ENCODE results near the gene SETD2. TPM values are rescaled to one million over a fixed set of nuclear protein-coding genes. Genes with fewer than 3 reads are reported as not detected.

SETD2 gene
- polyA plus RNA-seq, 3 donors, result 3.1 to 22.4 (median 7.5) TPM

DNA sequence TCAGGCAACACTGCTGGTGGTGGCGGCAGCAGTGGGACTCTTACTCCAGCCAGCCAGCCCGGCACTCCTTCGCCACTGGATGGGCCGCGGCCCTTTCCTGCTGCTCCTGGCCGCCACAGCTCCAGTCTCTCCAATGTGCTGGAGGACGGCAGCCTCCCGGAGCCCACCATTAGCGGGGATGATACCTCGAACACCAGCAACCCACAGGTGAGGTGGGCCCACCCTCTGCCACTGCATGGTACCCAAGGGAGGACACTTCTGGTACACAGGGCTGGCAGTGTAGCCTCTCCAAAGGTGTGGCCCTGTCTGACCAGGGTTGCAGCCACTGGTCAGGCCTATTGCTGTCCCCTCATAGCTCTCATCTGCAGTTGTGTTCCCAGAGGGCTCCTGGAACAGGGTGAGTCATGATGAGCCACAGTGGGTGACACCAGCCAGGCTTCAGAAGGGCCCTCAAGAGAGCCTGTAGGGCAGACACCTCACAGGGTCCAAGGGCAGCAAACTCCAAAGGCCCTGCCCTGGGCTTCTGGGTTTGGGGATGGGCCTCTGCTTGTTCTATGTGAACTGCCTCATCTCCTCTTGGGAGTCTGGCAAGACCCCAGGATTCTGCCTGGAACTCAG, 163.6 kb downstream of the SETD2 start:
- Histone ChIP-seq H3K27ac (ENCODE audit: low read depth in 1 of 2, low read length in 2 of 2) (peak overlapping the region in 1 of 2 donors; percentile 32), H3K4me3 (replicated peaks in 1 of 3; ENCODE audit: low read depth in 2 of 3, low read length in 3 of 3) (no peak overlapping the region), H3K27me3 (ENCODE audit: control insufficient read depth in 2 of 2, insufficient read depth in 2 of 2, low read length in 2 of 2) (no peaks in the 10 kb centered on the region), H3K36me3 (replicated peaks in 1 of 2; ENCODE audit: control insufficient read depth in 1 of 2, insufficient read depth in 2 of 2, low read length in 2 of 2) (peaks cover 100% of the 10 kb centered on the region in 2 donors), H3K4me1 (ENCODE audit: control insufficient read depth in 1 of 2, insufficient read depth in 2 of 2, low read length in 2 of 2) (peaks cover 0 to 12% of the 10 kb centered on the region in 2 donors), H4K20me1 (ENCODE audit: insufficient read depth, low read length) (peaks cover 100% of the 10 kb centered on the region), H3K79me2 (ENCODE audit: insufficient read depth, low read length) (peaks cover 19% of the 10 kb centered on the region), H2AFZ (ENCODE audit: insufficient read depth, low read depth, low read length, poor library complexity, severe bottlenecking) (no peak overlapping the region), H3K4me2 (replicated peaks; ENCODE audit: extremely low read depth, low read length, poor library complexity, severe bottlenecking) (no peak overlapping the region), H3K9ac (ENCODE audit: insufficient read depth, low read length, poor library complexity, severe bottlenecking) (no peak overlapping the region), H3K9me3 (replicated peaks in 1 of 2; ENCODE audit: control insufficient read depth in 1 of 2, insufficient read depth in 1 of 2, low read length in 2 of 2) (no peaks in the 10 kb centered on the region)
- peaks cover 15% of the 10 kb centered on the region for H3K4me1 Mint-ChIP-seq
- no peak overlapping the region for H3K4me3 Mint-ChIP-seq
- H3K9me3 Mint-ChIP-seq, result peaks cover 0 to 2% (median 0%) of the 10 kb centered on the region in 7 donors
- intact Hi-C loops (cut with micrococcal nuclease), result no loop called here
- TF ChIP-seq CTCF (IDR thresholded peaks at IDR 0.05), result no peak
- DNase-seq, result no peak
- no peaks in the 10 kb centered on the region for H3K27me3 Mint-ChIP-seq (ENCODE audit: low read depth in 3 of 3)
- peaks cover 79 to 99% of the 10 kb centered on the region in 2 donors for H3K36me3 Mint-ChIP-seq
- H3K27ac Mint-ChIP-seq, result peak overlapping the region in 3 of 7 donors; percentile 55 to 64 (median 57)
- WGBS (ENCODE audit: insufficient coverage), result 98% methylated on average over 10 of the region's 10 CpGs

DNA sequence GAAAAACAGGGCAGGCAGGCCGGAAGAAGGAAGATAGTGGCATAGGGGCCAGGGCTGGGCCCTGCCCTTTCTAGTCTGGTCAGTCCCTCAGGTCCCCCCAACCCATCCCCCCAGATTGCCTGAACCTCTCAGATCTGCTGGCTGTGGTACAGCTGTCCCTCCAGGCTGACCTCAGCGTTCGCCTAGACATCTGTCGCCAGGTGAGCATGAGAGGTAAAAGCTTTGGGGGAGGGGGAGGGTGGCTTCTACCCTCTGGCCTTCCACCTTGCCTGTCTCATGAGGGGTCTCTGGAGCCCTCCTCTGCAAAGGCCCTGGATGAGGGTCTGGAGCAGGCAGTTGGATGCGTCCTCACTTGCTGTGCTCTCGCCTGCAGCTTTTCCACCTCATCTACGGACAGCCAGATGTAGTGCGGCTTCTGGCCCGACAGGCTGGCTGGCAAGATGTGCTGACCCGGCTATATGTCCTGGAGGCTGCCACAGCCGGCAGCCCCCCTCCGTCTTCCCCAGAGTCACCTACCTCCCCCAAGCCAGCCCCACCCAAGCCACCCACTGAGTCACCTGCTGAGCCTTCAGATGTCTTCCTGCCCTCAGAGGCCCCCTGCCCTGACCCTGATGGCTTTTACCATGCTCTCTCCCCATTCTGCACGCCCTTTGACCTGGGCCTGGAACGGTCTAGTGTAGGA, 164.3 kb downstream of the SETD2 start:
- WGBS (ENCODE audit: insufficient coverage), result 98% methylated on average over 10 of the region's 14 CpGs
- Histone ChIP-seq H2AFZ (ENCODE audit: insufficient read depth, low read depth, low read length, poor library complexity, severe bottlenecking) (no peak overlapping the region), H3K27me3 (ENCODE audit: control insufficient read depth in 2 of 2, insufficient read depth in 2 of 2, low read length in 2 of 2) (no peaks in the 10 kb centered on the region), H3K4me3 (replicated peaks in 1 of 3; ENCODE audit: low read depth in 2 of 3, low read length in 3 of 3) (no peak overlapping the region), H3K9ac (ENCODE audit: insufficient read depth, low read length, poor library complexity, severe bottlenecking) (no peak overlapping the region), H3K4me2 (replicated peaks; ENCODE audit: extremely low read depth, low read length, poor library complexity, severe bottlenecking) (no peak overlapping the region), H3K9me3 (replicated peaks in 1 of 2; ENCODE audit: control insufficient read depth in 1 of 2, insufficient read depth in 1 of 2, low read length in 2 of 2) (no peaks in the 10 kb centered on the region), H3K79me2 (ENCODE audit: insufficient read depth, low read length) (peaks cover 20% of the 10 kb centered on the region), H3K36me3 (replicated peaks in 1 of 2; ENCODE audit: control insufficient read depth in 1 of 2, insufficient read depth in 2 of 2, low read length in 2 of 2) (peaks cover 100% of the 10 kb centered on the region in 2 donors), H3K4me1 (ENCODE audit: control insufficient read depth in 1 of 2, insufficient read depth in 2 of 2, low read length in 2 of 2) (peaks cover 0 to 12% of the 10 kb centered on the region in 2 donors), H4K20me1 (ENCODE audit: insufficient read depth, low read length) (peaks cover 100% of the 10 kb centered on the region), H3K27ac (ENCODE audit: low read depth in 1 of 2, low read length in 2 of 2) (no peak overlapping the region)
- H3K9me3 Mint-ChIP-seq, result peaks cover 0 to 2% (median 0%) of the 10 kb centered on the region in 7 donors
- TF ChIP-seq CTCF (IDR thresholded peaks at IDR 0.05), result no peak
- no peaks in the 10 kb centered on the region for H3K27me3 Mint-ChIP-seq (ENCODE audit: low read depth in 3 of 3)
- intact Hi-C loops (cut with micrococcal nuclease), result loop anchor here (5.0 kb wide), 2 partner anchors 77 to 292 kb away; no protein-coding TSS in a partner anchor
- peaks cover 15% of the 10 kb centered on the region for H3K4me1 Mint-ChIP-seq
- H3K27ac Mint-ChIP-seq, result peak overlapping the region in 2 of 7 donors; percentile 45 to 50
- H3K36me3 Mint-ChIP-seq, result peaks cover 79 to 99% of the 10 kb centered on the region in 2 donors
- no peak for DNase-seq
- H3K4me3 Mint-ChIP-seq, result no peak overlapping the region
